T-cell (primary cell): ENCODE results near the gene CORO7. TPM values are rescaled to one million over a fixed set of nuclear protein-coding genes. Genes with fewer than 3 reads are reported as not detected.

ENCODE experiments used
- ATAC-seq, 4 experiments: fragments of 200-7000 bp in 3 of 4; fragments of 150-1000 bp in 1 of 4; cut with Tn5 transposase; replicated peaks in 1 of 4; 1 replicate in 3 of 4; 2 replicates in 1 of 4; pipeline ENCODE4 v1.10.0; 2021; ENCODE audit warnings: moderate library complexity in 3 of 4, mild to moderate bottlenecking in 2 of 4, moderate number of reproducible peaks in 1 of 4
- CTCF ChIA-PET, 2 donors: fragments of 300-600 bp; sonication (Branson Sonifier 250); formaldehyde crosslinking; loops; one replicate each; lab custom pipeline; 2022; ENCODE audit warnings: antibody characterized with exemption in 2 of 2; lab: Charles Lee
- POLR2A ChIA-PET, 2 donors: fragments of 300-600 bp; sonication (Branson Sonifier 250); formaldehyde crosslinking; loops; one replicate each; lab custom pipeline; 2022; ENCODE audit warnings: antibody characterized with exemption in 2 of 2; lab: Charles Lee
- DNase-seq, 35 experiments: peaks; one replicate each; pipeline versions ENCODE4 v3.0.0 to v3.0.0-alpha.2; 2013 to 2023
- H3K27ac ChIP-seq: one replicate; pipeline ENCODE4 v1.5.1; 2013; ENCODE audit warnings: low read length
- H3K27me3 ChIP-seq, 2 experiments: replicated peaks in 1 of 2; 1 replicate in 1 of 2; 2 replicates in 1 of 2; pipeline versions ENCODE4 v1.6.1 to v1.7.0; 2013; ENCODE audit warnings: low read length in 1 of 2, mixed read lengths in 1 of 2; ENCODE audit not compliant: control insufficient read depth in 2 of 2, insufficient read depth in 2 of 2; ENCODE audit errors: extremely low read depth in 1 of 2
- H3K36me3 ChIP-seq, 2 donors: 1 replicate in 1 of 2; 2 replicates in 1 of 2; pipeline versions ENCODE4 v1.6.1 to v1.7.0; 2013; ENCODE audit warnings: low read length in 1 of 2; ENCODE audit not compliant: control insufficient read depth in 2 of 2, insufficient read depth in 1 of 2; ENCODE audit errors: extremely low read depth in 1 of 2
- H3K4me1 ChIP-seq, 2 experiments: 1 replicate in 1 of 2; 2 replicates in 1 of 2; pipeline versions ENCODE4 v1.6.1 to v1.7.0; 2013; ENCODE audit warnings: low read length in 2 of 2, mixed read lengths in 1 of 2; ENCODE audit not compliant: insufficient read depth in 2 of 2, control insufficient read depth in 1 of 2; ENCODE audit errors: extremely low read depth in 1 of 2
- H3K4me3 ChIP-seq, 2 donors: 1 replicate in 1 of 2; 2 replicates in 1 of 2; pipeline versions ENCODE4 v1.5.1 to v1.7.0; 2013; ENCODE audit warnings: mild to moderate bottlenecking in 2 of 2, low read length in 1 of 2, moderate library complexity in 1 of 2; ENCODE audit not compliant: control insufficient read depth in 1 of 2; ENCODE audit errors: extremely low read depth in 1 of 2
- H3K9me3 ChIP-seq: 2 replicates; pipeline ENCODE4 v1.7.0; 2013
- H3K27ac Mint-ChIP-seq, 2 donors: one replicate each; pipeline ENCODE4 v1.8.0; 2020 to 2021; ENCODE audit warnings: mild to moderate bottlenecking in 2 of 2, mixed read lengths in 2 of 2
- H3K27me3 Mint-ChIP-seq, 2 donors: one replicate each; pipeline ENCODE4 v1.8.0; 2021 to 2022; ENCODE audit warnings: mixed read lengths in 2 of 2
- H3K36me3 Mint-ChIP-seq: one replicate; pipeline ENCODE4 v1.8.0; 2021; ENCODE audit warnings: mixed read lengths
- H3K4me1 Mint-ChIP-seq, 3 donors: one replicate each; pipeline ENCODE4 v1.8.0; 2020 to 2022; ENCODE audit warnings: mixed read lengths in 3 of 3, mild to moderate bottlenecking in 1 of 3
- H3K4me3 Mint-ChIP-seq, 3 donors: one replicate each; pipeline ENCODE4 v1.8.0; 2020 to 2022; ENCODE audit warnings: mild to moderate bottlenecking in 3 of 3, mixed read lengths in 3 of 3, moderate library complexity in 3 of 3
- H3K9me3 Mint-ChIP-seq, 3 donors: one replicate each; pipeline ENCODE4 v1.8.0; 2020 to 2022; ENCODE audit warnings: mixed read lengths in 3 of 3
- WGBS: methylation state at CpG from one replicate; pipeline ENCODE4 v1.1.5; 2013; ENCODE audit warnings: missing lambda C conversion rate; ENCODE audit not compliant: insufficient coverage; 5-methylcytosine and 5-hydroxymethylcytosine counted together
- total RNA-seq, 35 experiments: library from RNA in 6 of 35; stranded (reverse) in 6 of 35; fragments of 120-200 nt in 1 of 35; gene quantifications; one replicate each; pipeline versions ENCODE4 v1.2.1 to v1.2.4 and lab custom pipeline; 2013 to 2026

CORO7 gene
- total RNA-seq, 5 donors from 2014 or later (not counting 1 experiment from before 2014, with no cell fraction given), result 213 to 675 (median 230) TPM

GRCh38 chr16:4378999-4379690 lies 37.3 kb downstream of the CORO7 start:
- H3K4me1 Mint-ChIP-seq, result peaks cover 8 to 15% (median 11%) of the 10 kb centered on the region in 3 donors
- ATAC-seq, result no peak
- Histone ChIP-seq H3K27ac (no peak overlapping the region), H3K4me1 (peaks cover 0 to 38% of the 10 kb centered on the region in 2 experiments), H3K9me3 (no peaks in the 10 kb centered on the region), H3K27me3 (no peaks in the 10 kb centered on the region), H3K4me3 (no peak overlapping the region), H3K36me3 (peaks cover 31 to 50% of the 10 kb centered on the region in 2 donors)
- no peak for DNase-seq
- no peak overlapping the region for H3K4me3 Mint-ChIP-seq
- H3K36me3 Mint-ChIP-seq, result peaks cover 8% of the 10 kb centered on the region
- WGBS, result 92% methylated on average over 20 of the region's 21 CpGs
- no peak overlapping the region for H3K27ac Mint-ChIP-seq
- CTCF ChIA-PET, result interaction anchor here in 1 of 2 donors (1.1 kb wide), 1 partner anchor 10 kb away, joined by 3 read pairs; no protein-coding TSS in a partner anchor
- POLR2A ChIA-PET, result no interaction called here
- H3K27me3 Mint-ChIP-seq, result no peaks in the 10 kb centered on the region
- no peaks in the 10 kb centered on the region for H3K9me3 Mint-ChIP-seq

DNA sequence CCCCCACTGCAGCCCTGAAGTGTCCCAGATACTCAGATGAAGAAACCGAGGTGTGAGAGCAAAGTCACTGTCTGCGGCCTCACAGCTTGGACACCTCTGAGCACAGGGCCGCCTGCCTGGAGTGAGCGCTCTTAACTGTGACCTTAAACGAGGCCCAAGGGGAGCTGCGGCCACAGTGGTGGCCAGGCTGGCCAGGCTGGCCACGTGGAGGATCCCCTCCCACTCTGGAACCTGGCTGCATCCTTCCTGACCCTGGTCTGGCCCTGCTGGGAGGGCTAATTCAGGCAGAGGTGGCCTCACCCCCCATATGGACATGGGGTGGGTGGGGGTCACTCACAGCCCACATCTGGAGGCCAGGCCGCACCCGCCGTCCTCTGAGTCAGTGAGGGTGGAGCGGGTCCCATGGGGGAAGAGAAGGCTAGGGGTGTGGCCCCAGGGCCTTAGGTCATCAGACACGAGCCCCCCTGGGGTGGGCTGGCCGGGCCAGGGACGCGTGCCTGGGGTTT lies 38.2 kb downstream of the CORO7 start:
- Mint-ChIP-seq H3K4me3 (no peak overlapping the region), H3K27ac (peak overlapping the region in 1 of 2 donors; percentile 28), H3K27me3 (no peaks in the 10 kb centered on the region), H3K9me3 (no peaks in the 10 kb centered on the region), H3K4me1 (peaks cover 10 to 18% (median 17%) of the 10 kb centered on the region in 3 donors), H3K36me3 (peaks cover 6% of the 10 kb centered on the region)
- DNase-seq, result no peak
- Histone ChIP-seq H3K4me1 (peaks cover 0 to 47% of the 10 kb centered on the region in 2 experiments), H3K9me3 (no peaks in the 10 kb centered on the region), H3K4me3 (no peak overlapping the region), H3K36me3 (peaks cover 24 to 43% of the 10 kb centered on the region in 2 donors), H3K27ac (no peak overlapping the region), H3K27me3 (no peaks in the 10 kb centered on the region)
- WGBS, result 90% methylated on average over 11 of the region's 15 CpGs
- POLR2A ChIA-PET, result no interaction called here
- no peak for ATAC-seq
- CTCF ChIA-PET, result interaction anchor here in 1 of 2 donors (1.1 kb wide), 1 partner anchor 11 kb away, joined by 3 read pairs; no protein-coding TSS in a partner anchor

- Mint-ChIP-seq H3K27me3 (no peaks in the 10 kb centered on the region), H3K4me1 (peaks cover 15 to 24% (median 22%) of the 10 kb centered on the region in 3 donors), H3K4me3 (peak overlapping the region in 1 of 3 donors; percentile 29), H3K36me3 (peaks cover 3% of the 10 kb centered on the region), H3K9me3 (no peaks in the 10 kb centered on the region), H3K27ac (peak overlapping the region in 1 of 2 donors; percentile 55)
- DNase-seq, result no peak
- H3K4me3 ChIP-seq, result no peak overlapping the region
- no peaks in the 10 kb centered on the region for H3K9me3 ChIP-seq
- peaks cover 18 to 38% of the 10 kb centered on the region in 2 donors for H3K36me3 ChIP-seq
- ATAC-seq, result no peak
- no peaks in the 10 kb centered on the region for H3K27me3 ChIP-seq
- 82% methylated on average over 6 of the region's 12 CpGs for WGBS
- no peak overlapping the region for H3K27ac ChIP-seq
- ChIA-PET CTCF (no interaction called here), POLR2A (no interaction called here)
- H3K4me1 ChIP-seq, result peaks cover 0 to 52% of the 10 kb centered on the region in 2 experiments
These were observed 38.7 kb downstream of the CORO7 start for GRCh38 chr16:4377573-4378154.

GRCh38 chr16:4376893-4377572 lies 39.4 kb downstream of the CORO7 start:
- peaks cover 21 to 28% (median 24%) of the 10 kb centered on the region in 3 donors for H3K4me1 Mint-ChIP-seq
- H3K36me3 ChIP-seq, result peaks cover 14 to 37% of the 10 kb centered on the region in 2 donors
- POLR2A ChIA-PET, result no interaction called here
- H3K27me3 Mint-ChIP-seq, result no peaks in the 10 kb centered on the region
- H3K27me3 ChIP-seq, result no peaks in the 10 kb centered on the region
- H3K27ac Mint-ChIP-seq, result no peak overlapping the region
- no peak overlapping the region for H3K4me3 ChIP-seq
- no peak overlapping the region for H3K27ac ChIP-seq
- no peak overlapping the region for H3K4me3 Mint-ChIP-seq
- H3K9me3 ChIP-seq, result no peaks in the 10 kb centered on the region
- H3K9me3 Mint-ChIP-seq, result no peaks in the 10 kb centered on the region
- peaks cover 3% of the 10 kb centered on the region for H3K36me3 Mint-ChIP-seq
- DNase-seq (no peak), ATAC-seq (no peak)
- 96% methylated on average over 14 of the region's 27 CpGs for WGBS
- CTCF ChIA-PET, result no interaction called here
- H3K4me1 ChIP-seq, result peaks cover 3 to 59% of the 10 kb centered on the region in 2 experiments

DNA sequence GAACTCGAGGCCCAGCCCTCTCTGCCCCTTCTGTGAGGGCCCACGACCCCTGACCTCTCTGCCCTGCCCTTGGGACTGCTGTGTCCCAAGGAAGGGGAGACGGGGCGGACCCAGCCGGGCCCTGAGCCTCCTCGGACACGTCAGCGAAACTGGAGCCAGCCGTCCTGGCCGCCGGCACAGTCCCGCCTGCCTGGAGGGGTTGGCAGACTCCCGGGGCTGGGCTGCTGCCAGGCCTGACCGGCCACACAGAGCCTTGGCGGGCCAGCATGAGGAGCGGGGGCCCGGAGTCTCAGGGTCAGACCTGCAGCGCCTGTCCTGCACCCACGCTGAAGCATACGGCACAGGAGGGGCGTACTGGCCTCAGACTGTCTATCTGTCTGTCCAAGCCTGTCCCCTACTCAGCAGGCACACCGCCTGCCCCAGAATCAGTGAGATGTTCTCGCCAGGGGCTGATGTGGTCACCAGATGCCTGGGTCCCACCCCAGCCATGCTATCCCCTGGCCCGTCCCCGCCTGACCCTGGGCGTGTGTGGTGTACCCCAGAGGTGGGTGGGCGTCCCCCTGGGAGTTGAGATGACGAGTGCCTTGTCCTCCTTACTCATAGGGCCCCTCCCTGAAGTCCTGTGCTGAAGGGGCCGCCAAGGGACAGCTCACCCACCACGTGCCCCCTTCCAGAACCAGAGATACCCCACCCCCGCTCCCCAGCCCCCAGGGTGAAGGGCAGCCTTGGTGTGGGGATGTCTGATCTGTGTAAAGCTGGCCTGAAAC lies 40.1 kb downstream of the CORO7 start:
- H3K9me3 Mint-ChIP-seq, result no peaks in the 10 kb centered on the region
- Histone ChIP-seq H3K27me3 (no peaks in the 10 kb centered on the region), H3K9me3 (no peaks in the 10 kb centered on the region), H3K27ac (no peak overlapping the region), H3K4me3 (no peak overlapping the region), H3K36me3 (peaks cover 9 to 35% of the 10 kb centered on the region in 2 donors), H3K4me1 (peaks cover 4 to 61% of the 10 kb centered on the region in 2 experiments)
- no peaks in the 10 kb centered on the region for H3K27me3 Mint-ChIP-seq
- ChIA-PET CTCF (no interaction called here), POLR2A (no interaction called here)
- ATAC-seq, result no peak
- H3K4me3 Mint-ChIP-seq, result no peak overlapping the region
- no peak for DNase-seq
- H3K4me1 Mint-ChIP-seq, result peaks cover 22 to 28% (median 24%) of the 10 kb centered on the region in 3 donors
- no peak overlapping the region for H3K27ac Mint-ChIP-seq
- H3K36me3 Mint-ChIP-seq, result peaks cover 3% of the 10 kb centered on the region
- 98% methylated on average over 24 of the region's 31 CpGs for WGBS
